ENCODE data around the gene TICRR.

DNA sequence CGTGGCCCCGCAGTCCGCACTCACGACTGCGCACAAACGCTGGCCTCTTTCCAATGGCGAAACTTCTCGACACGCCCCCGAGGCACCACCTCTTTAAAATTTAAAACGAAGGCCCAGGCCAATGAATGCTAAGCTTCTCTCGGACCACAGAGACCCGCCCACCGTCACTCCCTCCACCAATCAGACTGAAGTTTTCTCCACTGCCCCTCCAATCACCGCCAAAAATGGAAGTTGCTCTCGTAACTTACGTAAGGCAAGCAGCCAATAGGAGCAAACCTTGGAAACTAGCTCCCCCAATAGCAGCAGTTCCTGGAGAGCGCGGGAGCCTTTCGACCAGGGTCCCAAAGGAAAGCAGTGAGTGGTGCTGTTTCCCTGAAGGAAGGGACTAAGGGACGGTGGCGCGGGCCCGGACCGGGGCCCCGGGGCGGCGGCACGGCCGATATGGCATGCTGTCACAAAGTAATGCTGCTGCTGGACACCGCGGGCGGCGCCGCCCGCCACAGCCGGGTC is at the start of gene TICRR:
- TF ChIP-seq, protein P1, sequence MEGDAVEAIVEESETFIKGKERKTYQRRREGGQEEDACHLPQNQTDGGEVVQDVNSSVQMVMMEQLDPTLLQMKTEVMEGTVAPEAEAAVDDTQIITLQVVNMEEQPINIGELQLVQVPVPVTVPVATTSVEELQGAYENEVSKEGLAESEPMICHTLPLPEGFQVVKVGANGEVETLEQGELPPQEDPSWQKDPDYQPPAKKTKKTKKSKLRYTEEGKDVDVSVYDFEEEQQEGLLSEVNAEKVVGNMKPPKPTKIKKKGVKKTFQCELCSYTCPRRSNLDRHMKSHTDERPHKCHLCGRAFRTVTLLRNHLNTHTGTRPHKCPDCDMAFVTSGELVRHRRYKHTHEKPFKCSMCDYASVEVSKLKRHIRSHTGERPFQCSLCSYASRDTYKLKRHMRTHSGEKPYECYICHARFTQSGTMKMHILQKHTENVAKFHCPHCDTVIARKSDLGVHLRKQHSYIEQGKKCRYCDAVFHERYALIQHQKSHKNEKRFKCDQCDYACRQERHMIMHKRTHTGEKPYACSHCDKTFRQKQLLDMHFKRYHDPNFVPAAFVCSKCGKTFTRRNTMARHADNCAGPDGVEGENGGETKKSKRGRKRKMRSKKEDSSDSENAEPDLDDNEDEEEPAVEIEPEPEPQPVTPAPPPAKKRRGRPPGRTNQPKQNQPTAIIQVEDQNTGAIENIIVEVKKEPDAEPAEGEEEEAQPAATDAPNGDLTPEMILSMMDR (IDR thresholded peaks at IDR 0.05): no peak
- no peak for TF ChIP-seq ZBTB21 (CRISPR knock-in tag; IDR thresholded peaks at IDR 0.05; ENCODE audit: borderline replicate concordance)
- TF ChIP-seq, protein P2, sequence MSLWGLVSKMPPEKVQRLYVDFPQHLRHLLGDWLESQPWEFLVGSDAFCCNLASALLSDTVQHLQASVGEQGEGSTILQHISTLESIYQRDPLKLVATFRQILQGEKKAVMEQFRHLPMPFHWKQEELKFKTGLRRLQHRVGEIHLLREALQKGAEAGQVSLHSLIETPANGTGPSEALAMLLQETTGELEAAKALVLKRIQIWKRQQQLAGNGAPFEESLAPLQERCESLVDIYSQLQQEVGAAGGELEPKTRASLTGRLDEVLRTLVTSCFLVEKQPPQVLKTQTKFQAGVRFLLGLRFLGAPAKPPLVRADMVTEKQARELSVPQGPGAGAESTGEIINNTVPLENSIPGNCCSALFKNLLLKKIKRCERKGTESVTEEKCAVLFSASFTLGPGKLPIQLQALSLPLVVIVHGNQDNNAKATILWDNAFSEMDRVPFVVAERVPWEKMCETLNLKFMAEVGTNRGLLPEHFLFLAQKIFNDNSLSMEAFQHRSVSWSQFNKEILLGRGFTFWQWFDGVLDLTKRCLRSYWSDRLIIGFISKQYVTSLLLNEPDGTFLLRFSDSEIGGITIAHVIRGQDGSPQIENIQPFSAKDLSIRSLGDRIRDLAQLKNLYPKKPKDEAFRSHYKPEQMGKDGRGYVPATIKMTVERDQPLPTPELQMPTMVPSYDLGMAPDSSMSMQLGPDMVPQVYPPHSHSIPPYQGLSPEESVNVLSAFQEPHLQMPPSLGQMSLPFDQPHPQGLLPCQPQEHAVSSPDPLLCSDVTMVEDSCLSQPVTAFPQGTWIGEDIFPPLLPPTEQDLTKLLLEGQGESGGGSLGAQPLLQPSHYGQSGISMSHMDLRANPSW (CRISPR knock-in tag; conservative IDR thresholded peaks at IDR 0.05; ENCODE audit: low read depth): no peak
- TF ChIP-seq FOXJ3 (CRISPR knock-in tag; IDR thresholded peaks at IDR 0.05; ENCODE audit: borderline replicate concordance): no peak
- TF ChIP-seq, protein P3, sequence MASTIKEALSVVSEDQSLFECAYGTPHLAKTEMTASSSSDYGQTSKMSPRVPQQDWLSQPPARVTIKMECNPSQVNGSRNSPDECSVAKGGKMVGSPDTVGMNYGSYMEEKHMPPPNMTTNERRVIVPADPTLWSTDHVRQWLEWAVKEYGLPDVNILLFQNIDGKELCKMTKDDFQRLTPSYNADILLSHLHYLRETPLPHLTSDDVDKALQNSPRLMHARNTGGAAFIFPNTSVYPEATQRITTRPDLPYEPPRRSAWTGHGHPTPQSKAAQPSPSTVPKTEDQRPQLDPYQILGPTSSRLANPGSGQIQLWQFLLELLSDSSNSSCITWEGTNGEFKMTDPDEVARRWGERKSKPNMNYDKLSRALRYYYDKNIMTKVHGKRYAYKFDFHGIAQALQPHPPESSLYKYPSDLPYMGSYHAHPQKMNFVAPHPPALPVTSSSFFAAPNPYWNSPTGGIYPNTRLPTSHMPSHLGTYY (CRISPR knock-in tag; IDR thresholded peaks at IDR 0.05): no peak
- TF ChIP-seq, protein P4, sequence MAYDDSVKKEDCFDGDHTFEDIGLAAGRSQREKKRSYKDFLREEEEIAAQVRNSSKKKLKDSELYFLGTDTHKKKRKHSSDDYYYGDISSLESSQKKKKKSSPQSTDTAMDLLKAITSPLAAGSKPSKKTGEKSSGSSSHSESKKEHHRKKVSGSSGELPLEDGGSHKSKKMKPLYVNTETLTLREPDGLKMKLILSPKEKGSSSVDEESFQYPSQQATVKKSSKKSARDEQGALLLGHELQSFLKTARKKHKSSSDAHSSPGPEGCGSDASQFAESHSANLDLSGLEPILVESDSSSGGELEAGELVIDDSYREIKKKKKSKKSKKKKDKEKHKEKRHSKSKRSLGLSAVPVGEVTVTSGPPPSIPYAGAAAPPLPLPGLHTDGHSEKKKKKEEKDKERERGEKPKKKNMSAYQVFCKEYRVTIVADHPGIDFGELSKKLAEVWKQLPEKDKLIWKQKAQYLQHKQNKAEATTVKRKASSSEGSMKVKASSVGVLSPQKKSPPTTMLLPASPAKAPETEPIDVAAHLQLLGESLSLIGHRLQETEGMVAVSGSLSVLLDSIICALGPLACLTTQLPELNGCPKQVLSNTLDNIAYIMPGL (CRISPR knock-in tag; IDR thresholded peaks at IDR 0.05): no peak
- TF ChIP-seq, protein P5, sequence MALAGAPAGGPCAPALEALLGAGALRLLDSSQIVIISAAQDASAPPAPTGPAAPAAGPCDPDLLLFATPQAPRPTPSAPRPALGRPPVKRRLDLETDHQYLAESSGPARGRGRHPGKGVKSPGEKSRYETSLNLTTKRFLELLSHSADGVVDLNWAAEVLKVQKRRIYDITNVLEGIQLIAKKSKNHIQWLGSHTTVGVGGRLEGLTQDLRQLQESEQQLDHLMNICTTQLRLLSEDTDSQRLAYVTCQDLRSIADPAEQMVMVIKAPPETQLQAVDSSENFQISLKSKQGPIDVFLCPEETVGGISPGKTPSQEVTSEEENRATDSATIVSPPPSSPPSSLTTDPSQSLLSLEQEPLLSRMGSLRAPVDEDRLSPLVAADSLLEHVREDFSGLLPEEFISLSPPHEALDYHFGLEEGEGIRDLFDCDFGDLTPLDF (CRISPR knock-in tag; IDR thresholded peaks at IDR 0.05): no peak
- TF ChIP-seq JAZF1 (CRISPR knock-in tag; IDR thresholded peaks at IDR 0.05): no peak
- TF ChIP-seq, protein P6, sequence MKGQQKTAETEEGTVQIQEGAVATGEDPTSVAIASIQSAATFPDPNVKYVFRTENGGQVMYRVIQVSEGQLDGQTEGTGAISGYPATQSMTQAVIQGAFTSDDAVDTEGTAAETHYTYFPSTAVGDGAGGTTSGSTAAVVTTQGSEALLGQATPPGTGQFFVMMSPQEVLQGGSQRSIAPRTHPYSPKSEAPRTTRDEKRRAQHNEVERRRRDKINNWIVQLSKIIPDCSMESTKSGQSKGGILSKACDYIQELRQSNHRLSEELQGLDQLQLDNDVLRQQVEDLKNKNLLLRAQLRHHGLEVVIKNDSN (CRISPR knock-in tag; IDR thresholded peaks at IDR 0.05): no peak; the same call in 1 of the 2 replicates
- TF ChIP-seq, protein P7, sequence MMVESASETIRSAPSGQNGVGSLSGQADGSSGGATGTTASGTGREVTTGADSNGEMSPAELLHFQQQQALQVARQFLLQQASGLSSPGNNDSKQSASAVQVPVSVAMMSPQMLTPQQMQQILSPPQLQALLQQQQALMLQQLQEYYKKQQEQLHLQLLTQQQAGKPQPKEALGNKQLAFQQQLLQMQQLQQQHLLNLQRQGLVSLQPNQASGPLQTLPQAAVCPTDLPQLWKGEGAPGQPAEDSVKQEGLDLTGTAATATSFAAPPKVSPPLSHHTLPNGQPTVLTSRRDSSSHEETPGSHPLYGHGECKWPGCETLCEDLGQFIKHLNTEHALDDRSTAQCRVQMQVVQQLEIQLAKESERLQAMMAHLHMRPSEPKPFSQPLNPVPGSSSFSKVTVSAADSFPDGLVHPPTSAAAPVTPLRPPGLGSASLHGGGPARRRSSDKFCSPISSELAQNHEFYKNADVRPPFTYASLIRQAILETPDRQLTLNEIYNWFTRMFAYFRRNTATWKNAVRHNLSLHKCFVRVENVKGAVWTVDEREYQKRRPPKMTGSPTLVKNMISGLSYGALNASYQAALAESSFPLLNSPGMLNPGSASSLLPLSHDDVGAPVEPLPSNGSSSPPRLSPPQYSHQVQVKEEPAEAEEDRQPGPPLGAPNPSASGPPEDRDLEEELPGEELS (CRISPR knock-in tag; IDR thresholded peaks at IDR 0.05): no peak
- TF ChIP-seq, protein P8, sequence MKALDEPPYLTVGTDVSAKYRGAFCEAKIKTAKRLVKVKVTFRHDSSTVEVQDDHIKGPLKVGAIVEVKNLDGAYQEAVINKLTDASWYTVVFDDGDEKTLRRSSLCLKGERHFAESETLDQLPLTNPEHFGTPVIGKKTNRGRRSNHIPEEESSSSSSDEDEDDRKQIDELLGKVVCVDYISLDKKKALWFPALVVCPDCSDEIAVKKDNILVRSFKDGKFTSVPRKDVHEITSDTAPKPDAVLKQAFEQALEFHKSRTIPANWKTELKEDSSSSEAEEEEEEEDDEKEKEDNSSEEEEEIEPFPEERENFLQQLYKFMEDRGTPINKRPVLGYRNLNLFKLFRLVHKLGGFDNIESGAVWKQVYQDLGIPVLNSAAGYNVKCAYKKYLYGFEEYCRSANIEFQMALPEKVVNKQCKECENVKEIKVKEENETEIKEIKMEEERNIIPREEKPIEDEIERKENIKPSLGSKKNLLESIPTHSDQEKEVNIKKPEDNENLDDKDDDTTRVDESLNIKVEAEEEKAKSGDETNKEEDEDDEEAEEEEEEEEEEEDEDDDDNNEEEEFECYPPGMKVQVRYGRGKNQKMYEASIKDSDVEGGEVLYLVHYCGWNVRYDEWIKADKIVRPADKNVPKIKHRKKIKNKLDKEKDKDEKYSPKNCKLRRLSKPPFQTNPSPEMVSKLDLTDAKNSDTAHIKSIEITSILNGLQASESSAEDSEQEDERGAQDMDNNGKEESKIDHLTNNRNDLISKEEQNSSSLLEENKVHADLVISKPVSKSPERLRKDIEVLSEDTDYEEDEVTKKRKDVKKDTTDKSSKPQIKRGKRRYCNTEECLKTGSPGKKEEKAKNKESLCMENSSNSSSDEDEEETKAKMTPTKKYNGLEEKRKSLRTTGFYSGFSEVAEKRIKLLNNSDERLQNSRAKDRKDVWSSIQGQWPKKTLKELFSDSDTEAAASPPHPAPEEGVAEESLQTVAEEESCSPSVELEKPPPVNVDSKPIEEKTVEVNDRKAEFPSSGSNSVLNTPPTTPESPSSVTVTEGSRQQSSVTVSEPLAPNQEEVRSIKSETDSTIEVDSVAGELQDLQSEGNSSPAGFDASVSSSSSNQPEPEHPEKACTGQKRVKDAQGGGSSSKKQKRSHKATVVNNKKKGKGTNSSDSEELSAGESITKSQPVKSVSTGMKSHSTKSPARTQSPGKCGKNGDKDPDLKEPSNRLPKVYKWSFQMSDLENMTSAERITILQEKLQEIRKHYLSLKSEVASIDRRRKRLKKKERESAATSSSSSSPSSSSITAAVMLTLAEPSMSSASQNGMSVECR (CRISPR knock-in tag; IDR thresholded peaks at IDR 0.05; ENCODE audit: borderline replicate concordance): 0 out of 2 replicates have a peak, but pooled peaks have one; percentile 83
- TF ChIP-seq, protein P9, sequence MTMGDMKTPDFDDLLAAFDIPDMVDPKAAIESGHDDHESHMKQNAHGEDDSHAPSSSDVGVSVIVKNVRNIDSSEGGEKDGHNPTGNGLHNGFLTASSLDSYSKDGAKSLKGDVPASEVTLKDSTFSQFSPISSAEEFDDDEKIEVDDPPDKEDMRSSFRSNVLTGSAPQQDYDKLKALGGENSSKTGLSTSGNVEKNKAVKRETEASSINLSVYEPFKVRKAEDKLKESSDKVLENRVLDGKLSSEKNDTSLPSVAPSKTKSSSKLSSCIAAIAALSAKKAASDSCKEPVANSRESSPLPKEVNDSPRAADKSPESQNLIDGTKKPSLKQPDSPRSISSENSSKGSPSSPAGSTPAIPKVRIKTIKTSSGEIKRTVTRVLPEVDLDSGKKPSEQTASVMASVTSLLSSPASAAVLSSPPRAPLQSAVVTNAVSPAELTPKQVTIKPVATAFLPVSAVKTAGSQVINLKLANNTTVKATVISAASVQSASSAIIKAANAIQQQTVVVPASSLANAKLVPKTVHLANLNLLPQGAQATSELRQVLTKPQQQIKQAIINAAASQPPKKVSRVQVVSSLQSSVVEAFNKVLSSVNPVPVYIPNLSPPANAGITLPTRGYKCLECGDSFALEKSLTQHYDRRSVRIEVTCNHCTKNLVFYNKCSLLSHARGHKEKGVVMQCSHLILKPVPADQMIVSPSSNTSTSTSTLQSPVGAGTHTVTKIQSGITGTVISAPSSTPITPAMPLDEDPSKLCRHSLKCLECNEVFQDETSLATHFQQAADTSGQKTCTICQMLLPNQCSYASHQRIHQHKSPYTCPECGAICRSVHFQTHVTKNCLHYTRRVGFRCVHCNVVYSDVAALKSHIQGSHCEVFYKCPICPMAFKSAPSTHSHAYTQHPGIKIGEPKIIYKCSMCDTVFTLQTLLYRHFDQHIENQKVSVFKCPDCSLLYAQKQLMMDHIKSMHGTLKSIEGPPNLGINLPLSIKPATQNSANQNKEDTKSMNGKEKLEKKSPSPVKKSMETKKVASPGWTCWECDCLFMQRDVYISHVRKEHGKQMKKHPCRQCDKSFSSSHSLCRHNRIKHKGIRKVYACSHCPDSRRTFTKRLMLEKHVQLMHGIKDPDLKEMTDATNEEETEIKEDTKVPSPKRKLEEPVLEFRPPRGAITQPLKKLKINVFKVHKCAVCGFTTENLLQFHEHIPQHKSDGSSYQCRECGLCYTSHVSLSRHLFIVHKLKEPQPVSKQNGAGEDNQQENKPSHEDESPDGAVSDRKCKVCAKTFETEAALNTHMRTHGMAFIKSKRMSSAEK (CRISPR knock-in tag; IDR thresholded peaks at IDR 0.05; ENCODE audit: borderline replicate concordance): no peak
- peak; percentile 46 for TF ChIP-seq SP1 (CRISPR knock-in tag; conservative IDR thresholded peaks at IDR 0.05)
- TF ChIP-seq ATF1 (CRISPR knock-in tag; IDR thresholded peaks at IDR 0.05): no peak

Data from WTC11 (cell line).